Suppressor macrophage treated with lipopolysaccharide for 4 hours (primary cell): Measurements from ENCODE around the gene ST8SIA6.
A peak's percentile ranks its signal among the peaks of the same experiment; 100 is the strongest.
"Not testable (repeated sequence)": the region's sequence is repeated elsewhere in the genome, so short reads cannot be mapped to it uniquely, and the experiment has no call there.

ENCODE experiments used
- DNase-seq: peaks from one replicate; pipeline ENCODE4 v3.0.0-alpha.2; 2020

Gene ST8SIA6, protein sequence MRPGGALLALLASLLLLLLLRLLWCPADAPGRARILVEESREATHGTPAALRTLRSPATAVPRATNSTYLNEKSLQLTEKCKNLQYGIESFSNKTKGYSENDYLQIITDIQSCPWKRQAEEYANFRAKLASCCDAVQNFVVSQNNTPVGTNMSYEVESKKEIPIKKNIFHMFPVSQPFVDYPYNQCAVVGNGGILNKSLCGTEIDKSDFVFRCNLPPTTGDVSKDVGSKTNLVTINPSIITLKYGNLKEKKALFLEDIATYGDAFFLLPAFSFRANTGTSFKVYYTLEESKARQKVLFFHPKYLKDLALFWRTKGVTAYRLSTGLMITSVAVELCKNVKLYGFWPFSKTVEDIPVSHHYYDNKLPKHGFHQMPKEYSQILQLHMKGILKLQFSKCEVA

DNA sequence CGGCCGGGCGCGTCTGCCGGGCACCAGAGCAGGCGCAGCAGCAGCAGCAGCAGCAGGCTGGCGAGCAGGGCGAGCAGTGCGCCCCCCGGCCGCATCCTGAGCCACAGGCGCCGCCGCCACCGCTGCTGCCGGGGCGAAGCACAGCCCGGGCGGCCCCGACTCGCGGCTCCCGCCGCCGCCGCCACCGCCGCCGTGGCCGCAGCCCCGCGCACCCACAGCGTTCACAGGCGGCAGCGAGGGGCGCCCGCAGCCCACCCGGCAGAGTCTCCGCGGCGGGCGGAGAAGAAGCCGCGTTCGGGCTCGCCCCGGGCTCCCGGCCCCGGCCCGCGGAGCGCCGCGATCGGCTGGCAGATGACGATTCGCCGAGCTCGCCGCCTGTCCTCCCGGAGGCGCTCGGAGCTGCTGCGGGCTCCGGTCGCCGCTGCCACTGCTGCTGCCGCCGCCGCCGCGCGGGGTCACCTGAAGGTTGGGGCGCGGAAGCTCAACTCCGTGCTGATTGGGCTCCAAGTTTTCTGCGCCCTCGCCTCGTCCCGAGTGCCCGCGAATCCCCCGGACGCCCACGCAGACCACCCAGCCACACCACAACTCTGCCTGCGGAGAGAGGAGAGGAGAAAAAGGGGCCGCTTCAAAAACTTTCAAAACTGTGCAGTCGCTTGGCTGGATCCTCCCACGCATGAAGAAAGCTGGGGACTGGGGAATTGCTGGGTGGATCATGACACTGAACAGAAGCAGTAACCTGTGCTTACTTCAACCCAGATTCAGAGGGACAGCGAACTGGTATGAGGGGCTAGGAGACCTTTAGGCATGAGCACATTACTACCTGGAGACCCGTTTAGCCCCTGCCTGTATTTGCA lies at the start of gene ST8SIA6:
TSS of gene ST8SIA6 (minus strand) at position 435 of the 854 bp plus-strand sequence. CDS start at position 95, 340 bp downstream.
- peak; percentile 45 for DNase-seq

GRCh38 chr10:17503795-17504194 lies 49.4 kb upstream of the ST8SIA6 start:
- DNase-seq: no peak

DNA sequence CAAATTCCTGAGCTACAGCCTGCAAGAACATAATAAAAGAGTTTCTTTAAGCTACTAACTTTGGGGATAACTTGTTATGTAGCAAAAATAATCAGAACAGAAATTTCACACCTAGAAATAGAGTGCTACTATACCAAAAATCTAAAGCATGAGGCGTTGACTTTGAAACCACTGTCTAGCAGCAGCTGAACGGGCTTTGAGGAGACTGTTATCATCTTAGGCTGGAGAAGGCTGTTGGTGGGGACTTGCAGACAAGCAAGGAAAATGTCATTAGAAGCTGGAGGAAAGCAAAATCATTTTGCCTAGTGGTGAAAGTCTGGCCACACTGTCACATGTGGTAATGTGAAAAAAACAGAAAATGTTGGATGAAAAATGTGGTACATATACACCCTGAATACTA lies 48.4 kb upstream of the ST8SIA6 start:
- DNase-seq: no peak

DNA sequence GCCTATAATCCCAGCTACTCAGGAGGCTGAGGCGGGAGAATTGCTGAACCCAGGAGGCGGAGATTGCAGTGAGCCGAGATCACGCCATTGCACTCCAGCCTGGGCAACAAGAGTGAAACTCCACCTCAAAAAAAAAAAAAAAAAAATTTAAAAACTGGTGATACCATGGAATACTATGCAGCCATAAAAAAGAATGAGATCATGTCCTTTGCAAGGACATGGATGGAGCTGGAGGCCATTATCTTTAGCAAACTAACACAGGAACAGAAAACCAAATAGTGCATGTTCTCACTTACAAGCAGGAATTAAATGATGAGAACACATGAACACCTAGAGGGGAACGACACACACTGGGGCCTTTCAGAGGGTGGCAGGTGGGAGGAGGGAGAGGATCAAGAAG lies 44.6 kb upstream of the ST8SIA6 start:
- not testable (repeated sequence) for DNase-seq

DNA sequence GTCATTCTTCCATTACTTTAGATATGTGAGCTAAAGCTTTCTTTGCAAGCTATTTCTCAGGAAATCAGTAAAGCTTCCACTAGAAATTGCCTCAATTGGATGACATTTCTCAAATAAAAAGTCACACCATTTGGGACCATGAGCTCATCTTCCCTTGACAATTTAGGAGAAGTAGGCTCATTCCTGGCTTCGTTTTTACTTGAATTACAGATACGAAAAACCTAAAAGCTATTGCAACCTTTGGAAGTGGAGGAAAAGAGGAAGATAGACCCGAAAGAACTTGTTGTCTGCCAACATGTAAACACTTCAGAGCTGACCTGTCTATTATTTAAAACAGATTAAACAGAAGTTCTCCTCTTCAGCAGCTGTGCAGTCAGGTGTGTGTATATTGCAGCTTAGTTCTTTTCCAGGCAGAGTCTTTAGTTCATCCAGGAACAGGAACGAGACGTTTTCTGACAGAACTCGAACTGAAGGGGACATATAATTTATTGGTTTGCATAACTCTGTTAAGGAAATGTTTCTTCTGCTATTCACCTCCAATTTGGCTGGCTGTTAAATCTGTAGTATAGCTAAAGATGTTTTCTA lies 43.1 kb upstream of the ST8SIA6 start:
- peak; percentile 41 for DNase-seq

GRCh38 chr10:17494626-17495260 lies 40.3 kb upstream of the ST8SIA6 start:
- DNase-seq: no peak

- no peak for DNase-seq
Measured at GRCh38 chr10:17488848-17489247, 34.5 kb upstream of the ST8SIA6 start.

GRCh38 chr10:17483079-17483478 lies 28.7 kb upstream of the ST8SIA6 start:
- DNase-seq: no peak

DNA sequence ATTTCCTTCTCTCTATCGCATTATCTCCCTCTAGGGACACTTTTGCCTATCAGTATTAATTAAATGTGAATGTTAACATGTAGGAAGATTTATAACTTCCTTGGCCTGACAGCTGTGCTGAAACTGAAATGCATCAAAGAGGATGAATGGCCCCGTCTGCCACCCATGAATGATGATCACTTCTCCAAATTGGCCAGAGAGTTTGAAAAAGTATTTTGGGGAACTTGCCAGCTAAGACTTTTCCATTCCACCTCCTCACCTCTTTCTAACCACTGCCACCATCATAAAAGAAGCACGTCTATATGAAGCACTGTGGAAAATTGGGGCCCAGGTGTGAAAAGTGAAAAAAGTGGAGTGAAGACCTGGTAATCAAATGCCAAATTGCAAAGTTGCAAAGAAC lies 25.4 kb upstream of the ST8SIA6 start:
- DNase-seq: no peak

DNA sequence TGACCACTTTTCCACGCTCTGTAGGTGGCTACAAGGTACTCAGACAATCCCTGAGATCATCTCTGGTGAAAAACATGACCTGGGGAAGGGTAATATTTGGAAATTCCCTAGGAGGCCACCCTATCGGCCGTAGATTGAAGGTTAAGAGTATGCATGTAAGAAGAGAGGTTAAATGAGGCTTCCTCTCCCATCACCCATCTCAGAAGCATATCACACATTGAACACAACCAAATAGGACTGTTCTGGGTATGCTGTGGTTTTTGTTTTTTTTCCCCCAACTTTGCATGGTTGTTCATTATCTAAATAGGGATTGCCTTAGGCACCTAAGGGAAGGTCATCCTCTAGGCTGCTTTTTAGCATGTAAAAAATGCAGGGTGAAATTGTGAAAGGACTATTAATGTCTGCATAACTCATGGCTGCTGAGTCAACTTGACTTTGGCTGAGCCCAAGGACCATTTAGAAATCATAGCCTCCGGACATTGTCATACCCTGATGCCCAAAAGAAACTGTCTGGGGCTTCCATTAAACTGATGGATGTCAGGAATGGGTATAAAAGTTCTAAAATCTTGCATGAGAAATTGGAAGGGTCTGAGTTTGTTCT lies 24.7 kb upstream of the ST8SIA6 start:
- no peak for DNase-seq

GRCh38 chr10:17476073-17476472 lies 21.7 kb upstream of the ST8SIA6 start:
- peak; percentile 77 for DNase-seq

DNA sequence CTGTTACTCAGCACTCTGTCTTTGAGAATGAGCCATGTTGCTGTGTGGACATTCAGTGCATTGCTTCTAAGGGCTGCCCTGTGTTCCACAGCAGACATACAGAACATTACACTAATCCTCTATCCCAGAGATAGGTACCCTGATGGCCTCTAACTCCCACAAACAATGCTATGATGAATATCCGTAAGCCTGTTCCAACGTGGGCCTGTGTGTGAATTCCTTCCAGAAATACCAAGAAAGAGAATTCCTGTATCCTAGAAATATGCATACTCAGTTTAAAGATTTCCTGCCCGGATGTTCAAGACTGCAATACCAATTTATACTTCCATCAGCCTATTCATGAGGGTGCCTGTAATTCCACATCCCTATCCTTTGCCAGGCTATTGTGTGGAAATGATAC lies 21.3 kb upstream of the ST8SIA6 start:
- no peak for DNase-seq

- no peak for DNase-seq
Measured at GRCh38 chr10:17474595-17475323, 20.4 kb upstream of the ST8SIA6 start.

GRCh38 chr10:17473228-17473950 lies 19.0 kb upstream of the ST8SIA6 start:
- DNase-seq: peak; percentile 48

- DNase-seq: peak; percentile 43
Measured at GRCh38 chr10:17472481-17473227, 18.3 kb upstream of the ST8SIA6 start.

GRCh38 chr10:17470246-17470645 lies 15.9 kb upstream of the ST8SIA6 start:
- DNase-seq: no peak

- DNase-seq: no peak
Measured at GRCh38 chr10:17465328-17466125, 11.1 kb upstream of the ST8SIA6 start.

DNA sequence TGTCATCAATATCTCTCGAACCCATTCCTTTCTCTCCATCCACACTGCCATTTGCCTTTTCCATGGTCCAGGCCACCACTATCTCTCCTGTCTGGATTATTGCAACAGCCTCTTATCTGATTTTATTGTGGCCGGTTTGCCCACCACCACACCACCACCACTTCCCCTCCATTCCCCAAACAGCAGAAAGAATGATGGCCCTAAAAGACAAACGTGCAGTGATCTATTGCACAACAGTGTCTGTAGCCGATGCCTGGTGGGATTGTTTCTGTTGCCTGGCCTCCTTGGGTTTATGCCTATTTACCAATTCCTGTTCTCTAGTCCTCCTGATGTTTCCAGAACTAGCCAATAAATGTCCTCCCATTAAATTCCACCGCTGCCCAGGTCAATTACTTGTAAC lies 10.2 kb upstream of the ST8SIA6 start:
- DNase-seq: no peak

- DNase-seq: peak; percentile 54
Measured at GRCh38 chr10:17460756-17461155, 6.4 kb upstream of the ST8SIA6 start.

DNA sequence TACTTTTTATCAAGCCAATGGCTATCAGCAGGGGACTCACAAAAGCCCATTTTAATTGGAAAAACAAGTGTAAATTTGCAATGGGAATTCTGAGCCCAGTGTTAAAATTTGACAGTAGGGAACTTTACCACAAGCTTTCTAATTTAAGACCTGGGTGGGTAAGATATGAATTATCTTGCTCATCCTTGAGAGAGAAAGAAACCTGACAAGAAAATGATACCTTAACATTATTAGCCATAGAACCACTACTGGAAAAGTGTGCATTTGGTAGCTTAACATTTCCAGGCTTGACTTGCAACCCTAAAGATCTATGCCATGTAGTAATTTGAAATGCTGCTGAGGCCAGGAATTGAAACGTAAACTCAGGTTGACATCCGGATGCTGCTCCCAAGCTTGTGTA lies 2.7 kb upstream of the ST8SIA6 start:
- no peak for DNase-seq
